Stimulated activated CD8-positive, alpha-beta memory T cell treated with anti-CD3 and anti-CD28 coated beads, Interleukin-7, amount 100 ng/mL, for 1 hour (primary cell): ENCODE data around the gene C11orf91.
"Not testable (repeated sequence)": the region's sequence is repeated elsewhere in the genome, so short reads cannot be mapped to it uniquely, and the experiment has no call there.

Experiments used
- DNase-seq, 2 donors: peaks; one replicate each; pipeline ENCODE4 v3.0.0-alpha.2; 2020; ENCODE audit warnings: low read depth in 2 of 2

The C11orf91 gene, protein sequence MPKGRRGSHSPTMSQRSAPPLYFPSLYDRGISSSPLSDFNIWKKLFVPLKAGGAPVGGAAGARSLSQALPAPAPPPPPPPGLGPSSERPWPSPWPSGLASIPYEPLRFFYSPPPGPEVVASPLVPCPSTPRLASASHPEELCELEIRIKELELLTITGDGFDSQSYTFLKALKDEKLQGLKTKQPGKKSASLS

GRCh38 chr11:33700502-33701271 lies at the start of gene C11orf91:
Gene C11orf91 (minus strand): TSS chr11:33700826. CDS start chr11:33700740, 86 bp downstream.
- peak; percentile 80 to 90 for DNase-seq

DNA sequence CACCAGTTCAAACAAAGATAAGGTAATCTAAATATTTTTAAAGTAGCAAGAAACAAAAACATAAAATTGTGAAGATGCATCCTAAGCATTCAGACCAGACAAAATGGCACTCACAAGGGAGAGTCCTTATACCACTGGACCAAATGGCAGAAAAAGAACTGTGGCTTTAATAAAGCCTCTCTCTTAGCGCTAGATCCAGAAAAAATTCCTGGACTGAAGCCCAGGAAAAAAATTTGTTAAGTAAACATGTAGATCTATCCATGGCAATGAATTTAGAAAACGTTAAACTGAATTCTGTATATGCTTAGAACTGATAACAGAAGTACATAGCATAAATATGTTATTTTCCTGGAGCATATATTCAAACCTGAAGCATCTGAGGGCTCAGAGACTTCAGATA lies 47.4 kb upstream of the C11orf91 start:
- no peak for DNase-seq

DNA sequence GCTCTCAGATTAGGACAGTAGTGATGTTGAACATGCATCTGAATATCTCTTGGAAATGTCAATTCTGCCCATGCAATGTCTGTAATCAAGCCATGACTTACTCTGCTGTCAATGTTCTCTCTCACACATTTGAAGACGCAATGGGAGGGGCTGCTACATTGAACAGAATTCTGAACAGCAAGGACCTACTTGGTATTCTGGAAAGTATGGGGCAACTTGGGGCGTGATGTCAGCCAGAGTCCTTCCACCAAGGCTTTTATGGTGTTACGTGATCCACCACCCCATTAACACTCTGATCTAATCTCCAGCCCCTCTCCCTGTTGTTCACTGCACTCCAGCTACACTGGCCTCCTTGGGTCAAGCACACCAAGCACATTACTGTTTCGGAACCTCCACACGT lies 42.7 kb upstream of the C11orf91 start:
- no peak for DNase-seq

- no peak for DNase-seq
Measured at GRCh38 chr11:33742249-33742851, 41.7 kb upstream of the C11orf91 start.

- DNase-seq: no peak
Measured at GRCh38 chr11:33741806-33742205, 41.2 kb upstream of the C11orf91 start.

DNA sequence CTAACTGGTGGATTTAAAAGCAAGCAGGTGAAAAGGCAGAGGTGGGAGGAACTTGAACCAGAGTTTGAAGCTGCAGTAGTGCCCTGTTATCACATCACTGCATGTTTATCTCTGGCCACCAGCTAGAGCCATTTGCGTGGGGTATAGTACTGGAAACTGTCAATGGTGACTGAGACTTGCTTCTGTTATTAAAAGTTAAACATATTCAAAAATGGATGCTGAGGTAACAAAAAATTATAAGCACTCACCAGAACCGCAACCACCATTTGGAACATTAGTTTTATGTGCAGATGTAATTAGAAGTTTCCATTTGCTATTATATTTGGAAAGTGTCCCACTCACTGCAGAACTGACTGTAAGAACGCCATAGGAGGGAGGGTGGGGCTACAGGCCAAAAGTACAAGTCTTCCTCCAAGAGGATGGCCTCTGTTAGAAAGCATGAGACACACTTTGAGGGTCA lies 36.8 kb upstream of the C11orf91 start:
- no peak for DNase-seq

GRCh38 chr11:33736148-33736812 lies 35.7 kb upstream of the C11orf91 start, which contains the start of gene CD59:
Gene CD59 (minus strand): TSS chr11:33736423. CDS start chr11:33722445, 13,978 bp downstream.
- peak; percentile 77 to 82 for DNase-seq

- no peak for DNase-seq
Measured at GRCh38 chr11:33735271-33736147, 34.9 kb upstream of the C11orf91 start.

DNA sequence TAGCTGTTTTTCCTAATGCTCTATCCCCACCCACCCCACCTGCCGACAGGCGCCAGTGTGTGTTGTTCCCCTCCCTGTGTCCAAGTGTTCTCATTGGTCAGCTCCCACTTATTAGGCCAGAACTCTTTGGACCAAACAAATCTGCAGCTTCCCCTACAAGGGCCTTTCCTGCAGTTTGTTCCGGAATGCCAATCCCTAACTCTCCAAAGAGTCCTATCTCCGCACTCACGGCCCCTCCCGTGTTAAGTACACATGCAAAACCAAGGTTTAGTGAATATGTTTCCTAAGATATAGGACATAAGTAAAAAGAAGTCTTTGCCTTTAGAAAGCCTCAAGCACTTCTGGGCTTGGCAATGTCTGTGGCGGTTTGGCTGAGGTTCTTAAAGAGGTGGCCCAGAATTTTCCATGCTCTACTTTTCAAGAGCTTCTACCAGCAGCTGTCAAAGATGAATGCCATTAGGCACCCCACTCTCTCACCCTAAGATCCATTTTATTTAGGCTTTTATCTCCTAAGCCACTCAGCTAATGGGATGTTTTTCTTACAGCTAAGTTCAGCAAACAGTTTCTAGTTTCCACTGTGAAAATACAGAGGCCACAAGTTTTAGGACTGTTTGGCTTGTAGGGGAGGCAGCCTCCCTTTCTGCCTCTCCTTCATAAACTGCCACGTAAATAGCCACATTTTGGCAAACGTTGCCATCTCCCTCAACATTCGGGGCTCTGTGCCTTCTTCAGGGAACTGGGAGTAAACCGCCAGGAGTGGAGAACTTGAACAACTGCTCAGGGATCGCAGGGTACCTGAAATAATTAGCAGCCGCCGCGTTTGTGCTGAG lies 34.0 kb upstream of the C11orf91 start:
- no peak for DNase-seq

- no peak for DNase-seq
Measured at GRCh38 chr11:33733980-33734379, 33.4 kb upstream of the C11orf91 start.

GRCh38 chr11:33731723-33732531 lies 31.3 kb upstream of the C11orf91 start:
- DNase-seq: no peak

DNA sequence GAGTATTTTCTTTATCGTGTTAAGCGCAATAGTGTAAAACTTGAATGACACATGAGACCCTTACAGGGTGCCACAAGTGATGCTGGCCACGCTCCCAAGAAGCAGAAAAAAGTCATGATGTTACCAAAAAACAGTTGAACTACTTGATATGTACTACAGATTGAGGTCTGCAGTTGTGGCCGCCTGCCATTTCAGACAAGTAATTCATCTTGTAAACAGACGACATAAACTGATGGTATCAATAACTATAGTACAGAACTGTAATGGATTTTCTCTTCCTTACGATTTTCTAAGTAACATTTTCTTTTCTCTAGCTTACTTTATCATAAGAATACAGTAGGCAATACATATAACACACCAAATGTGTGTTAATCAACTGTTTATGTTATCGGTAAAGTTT lies 30.1 kb upstream of the C11orf91 start:
- no peak for DNase-seq

DNA sequence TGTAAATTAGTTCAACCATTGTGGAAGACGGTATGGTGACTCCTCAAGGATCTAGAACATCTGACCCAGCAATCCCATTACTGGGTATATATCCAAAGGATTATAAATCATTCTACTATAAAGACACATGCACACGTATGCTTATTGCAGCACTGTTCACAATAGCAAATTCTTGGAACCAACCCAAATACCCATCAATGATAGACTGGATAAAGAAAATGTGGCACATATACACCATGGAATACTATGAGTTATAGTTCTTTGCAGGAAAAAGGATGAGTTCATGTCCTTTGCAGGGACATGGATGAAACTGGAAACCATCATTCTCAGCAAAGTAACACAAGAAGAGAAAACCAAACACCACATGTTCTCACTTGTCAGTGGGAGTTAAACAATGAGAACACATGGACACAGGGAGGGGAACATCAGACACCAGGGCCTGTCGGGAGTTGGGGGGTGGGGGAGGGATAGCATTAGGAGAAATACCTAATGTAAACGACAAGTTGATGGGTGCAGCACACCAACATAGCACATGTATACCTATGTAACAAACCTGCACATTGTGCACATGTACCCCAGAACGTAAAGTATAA lies 28.5 kb upstream of the C11orf91 start:
- DNase-seq: not testable (repeated sequence)

DNA sequence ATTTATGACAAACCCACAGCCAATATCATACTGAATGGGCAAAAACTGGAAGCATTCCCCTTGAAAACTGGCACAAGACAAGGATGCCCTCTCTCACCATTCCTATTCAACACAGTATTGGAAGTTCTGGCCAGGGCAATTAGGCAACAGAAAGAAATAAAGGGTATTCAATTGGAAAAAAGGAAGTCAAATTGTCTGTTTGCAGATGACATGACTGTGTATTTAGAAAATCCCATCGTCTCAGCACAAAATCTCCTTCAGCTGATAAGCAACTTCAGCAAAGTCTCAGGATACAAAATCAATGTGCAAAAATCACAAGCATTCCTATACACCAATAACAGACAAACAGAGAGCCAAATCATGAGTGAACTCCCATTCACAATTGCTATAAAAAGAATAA lies 26.9 kb upstream of the C11orf91 start:
- not testable (repeated sequence) for DNase-seq

- DNase-seq: no peak
Measured at GRCh38 chr11:33725496-33725895, 24.9 kb upstream of the C11orf91 start.

DNA sequence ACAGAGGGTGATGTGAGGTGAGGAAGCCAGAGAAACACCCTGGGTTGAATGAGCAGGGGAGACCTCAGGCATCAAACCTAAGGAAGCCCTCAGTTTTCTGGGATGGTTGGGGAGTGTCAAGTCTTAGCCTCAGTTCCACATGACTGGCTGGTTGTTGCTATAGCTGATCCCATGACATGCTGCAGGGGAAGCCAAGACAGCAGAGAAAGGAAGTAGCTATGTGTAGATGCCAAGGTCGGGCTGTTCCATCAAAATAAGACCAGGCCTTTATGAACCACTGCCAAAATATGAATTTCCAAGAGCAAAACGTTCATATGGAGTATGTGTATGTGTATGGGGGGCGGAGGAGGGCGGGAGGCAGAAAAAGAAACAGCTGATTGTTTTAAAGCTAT lies 24.0 kb upstream of the C11orf91 start:
- DNase-seq: no peak

DNA sequence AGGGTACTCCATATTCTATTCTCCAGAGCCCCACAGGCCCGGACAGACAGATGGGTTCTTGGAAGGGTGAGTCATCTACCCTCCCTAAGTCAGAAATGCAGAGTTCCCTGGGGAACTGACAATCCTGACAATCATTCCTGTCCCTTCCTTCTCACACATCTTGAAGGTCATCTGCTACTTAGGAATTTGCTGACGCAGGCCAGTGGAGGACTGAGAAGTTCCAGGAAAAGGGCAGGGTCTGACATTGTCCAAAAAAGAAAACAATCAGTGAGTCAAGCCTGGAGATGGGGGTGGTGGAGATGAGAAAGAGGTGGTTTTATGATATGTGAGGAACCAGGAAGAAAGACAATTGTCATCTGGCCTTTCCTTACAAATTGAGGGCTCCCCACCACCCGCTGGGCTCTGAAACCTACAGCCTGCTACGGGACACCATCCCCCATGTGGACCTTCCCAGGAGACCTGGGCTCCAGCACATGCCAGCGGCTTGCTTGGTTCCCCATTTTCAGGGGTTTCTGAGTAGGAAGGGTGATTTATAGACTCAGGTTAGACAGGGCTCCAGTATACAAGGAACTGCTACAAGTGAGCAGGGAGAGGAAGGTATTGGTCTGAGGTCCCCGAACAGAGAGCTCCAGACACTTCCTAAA lies 22.7 kb upstream of the C11orf91 start:
- no peak for DNase-seq

DNA sequence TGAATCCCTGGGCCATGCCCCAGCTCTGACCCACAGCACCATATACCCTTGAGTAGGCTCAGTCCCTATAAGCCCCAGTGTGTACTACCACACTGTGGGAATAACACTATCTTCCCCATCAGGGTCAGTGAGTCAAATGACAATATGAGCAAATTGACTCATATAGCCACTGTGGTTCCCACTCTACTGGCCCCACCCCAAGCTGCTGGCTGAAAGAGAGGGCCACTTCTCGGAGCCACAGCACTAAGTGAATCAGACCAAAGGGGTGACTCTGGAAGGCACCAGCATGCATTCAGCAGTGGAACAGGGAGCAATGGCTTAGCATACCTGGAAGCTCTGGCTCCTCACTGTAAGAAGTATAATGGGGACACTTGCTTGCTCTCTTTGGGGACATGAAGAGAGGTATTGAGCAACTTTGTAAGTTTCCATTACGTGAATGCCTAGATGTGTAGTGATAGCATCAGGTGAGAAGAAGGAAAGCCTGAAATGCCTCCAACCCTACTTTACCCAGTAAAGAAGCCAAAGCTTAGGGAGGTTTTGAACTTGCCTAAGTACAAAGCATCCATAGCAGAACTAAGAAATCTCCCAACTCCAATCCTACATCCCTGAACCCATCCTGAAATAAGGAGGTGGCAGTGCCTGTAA lies 22.1 kb upstream of the C11orf91 start:
- DNase-seq: no peak
